Suppressor macrophage (primary cell): Measurements from ENCODE around the gene EXD2.
"Not testable (repeated sequence)": the region's sequence is repeated elsewhere in the genome, so short reads cannot be mapped to it uniquely, and the experiment has no call there.

Source experiments
- DNase-seq, 4 experiments: peaks; one replicate each; pipeline ENCODE4 v3.0.0-alpha.2; 2020 to 2022

EXD2 gene

DNA sequence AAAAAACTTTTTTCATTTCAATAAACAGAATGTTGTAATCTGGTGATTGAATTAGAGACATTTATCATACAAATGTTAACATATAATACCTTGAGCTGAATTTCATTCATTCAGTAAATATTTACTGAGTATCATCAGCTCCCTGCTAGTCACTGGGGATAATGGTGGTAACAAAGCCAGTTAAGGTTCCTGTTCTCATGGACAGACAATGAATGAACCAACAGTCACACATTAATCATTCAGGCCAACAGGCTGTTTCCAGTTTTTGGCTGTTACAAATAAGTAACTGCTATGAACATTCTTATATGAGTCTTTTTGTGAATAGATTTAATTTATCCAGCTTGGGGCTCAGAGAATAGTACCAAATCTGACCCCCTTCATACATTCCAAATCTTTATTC lies 13.5 kb downstream of the EXD2 start:
- no peak for DNase-seq

DNA sequence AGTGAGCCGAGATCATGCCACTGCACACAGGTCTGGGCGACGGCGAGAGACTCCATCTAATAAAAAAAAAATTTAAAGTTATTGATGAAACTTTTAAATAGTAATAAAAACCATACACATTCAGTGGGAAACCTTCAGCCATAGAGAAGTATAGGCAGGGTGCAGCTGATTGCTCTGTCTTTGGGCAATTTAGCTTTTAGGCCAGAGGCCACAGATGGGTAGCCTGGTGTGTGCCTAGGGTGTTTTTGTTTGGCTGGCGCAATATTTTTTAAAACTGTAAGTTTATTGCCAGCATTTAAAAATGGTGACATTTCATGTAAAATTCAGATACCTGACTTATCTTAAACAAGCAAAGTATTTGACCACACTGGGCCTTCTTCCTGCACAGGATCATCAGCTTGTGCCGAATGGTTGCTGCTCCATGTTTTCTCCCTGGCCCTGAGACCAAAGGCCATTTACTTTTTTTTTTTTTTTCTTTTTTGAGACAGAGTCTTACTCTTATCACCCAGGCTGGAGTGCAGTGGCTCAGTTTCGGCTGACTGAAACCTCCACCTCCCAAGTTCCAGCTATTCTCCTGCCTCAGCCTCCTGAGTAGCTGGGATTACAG lies 16.2 kb downstream of the EXD2 start:
- DNase-seq = no peak

DNA sequence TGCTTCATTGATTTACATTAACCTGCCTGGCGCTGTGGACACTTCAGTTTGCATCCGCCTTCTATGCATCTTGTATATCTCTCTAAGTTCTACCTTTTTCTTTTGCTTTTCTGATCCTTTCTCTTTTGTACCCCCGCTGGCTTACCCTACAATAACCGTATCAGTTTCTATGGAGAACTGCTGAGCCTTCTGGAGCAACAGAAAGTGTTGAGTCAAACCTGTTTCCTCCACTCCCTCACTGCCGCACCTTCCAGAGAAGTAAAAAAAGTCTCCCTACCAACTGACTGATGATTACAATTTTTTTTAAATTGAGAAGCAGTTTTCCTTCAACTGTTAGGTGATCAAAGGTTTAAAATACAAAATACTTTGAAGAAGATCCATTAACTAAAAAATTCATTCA lies 17.4 kb downstream of the EXD2 start:
- no peak for DNase-seq

- DNase-seq = no peak
These were observed 23.1 kb downstream of the EXD2 start for GRCh38 chr14:69214393-69214792.

DNA sequence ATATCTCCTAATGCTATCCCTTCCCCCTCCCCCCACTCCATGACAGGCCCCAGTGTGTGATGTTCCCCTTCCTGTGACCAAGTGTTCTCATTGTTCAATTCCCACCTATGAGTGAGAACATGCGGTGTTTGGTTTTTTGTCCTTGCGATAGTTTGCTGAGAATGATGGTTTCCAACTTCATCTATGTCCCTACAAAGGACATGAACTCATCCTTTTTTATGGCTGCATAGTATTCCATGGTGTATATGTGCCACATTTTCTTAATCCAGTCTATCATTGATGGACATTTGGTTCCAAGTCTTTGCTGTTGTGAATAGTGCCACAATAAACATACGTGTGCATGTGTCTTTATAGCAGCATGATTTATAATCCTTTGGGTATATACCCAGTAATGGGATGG lies 26.4 kb downstream of the EXD2 start:
- not testable (repeated sequence) for DNase-seq

DNA sequence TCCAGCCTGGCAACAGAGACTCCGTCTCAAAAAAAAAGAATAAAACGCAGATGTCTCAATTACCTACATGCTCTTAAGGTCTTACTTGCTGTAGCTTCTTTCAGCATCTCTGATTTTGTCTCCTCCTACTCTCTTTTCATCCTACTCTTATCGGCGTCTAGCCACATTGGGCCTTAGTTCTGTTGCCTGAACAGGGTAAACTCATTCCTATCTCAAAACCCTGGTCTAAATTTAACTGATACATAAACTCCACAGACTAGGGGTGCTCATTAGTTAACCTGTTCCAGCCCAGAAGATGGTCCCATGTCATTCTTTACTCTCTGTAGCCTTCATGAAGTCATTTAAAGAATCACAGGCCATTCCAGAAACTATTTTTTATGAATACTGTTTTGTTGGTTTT lies 33.6 kb downstream of the EXD2 start:
- no peak for DNase-seq

- no peak for DNase-seq
These were observed 34.9 kb downstream of the EXD2 start for GRCh38 chr14:69226178-69226577.

GRCh38 chr14:69226736-69227135 lies 35.4 kb downstream of the EXD2 start:
- DNase-seq = no peak

- DNase-seq = no peak
These were observed 40.2 kb downstream of the EXD2 start for GRCh38 chr14:69231486-69231885.

DNA sequence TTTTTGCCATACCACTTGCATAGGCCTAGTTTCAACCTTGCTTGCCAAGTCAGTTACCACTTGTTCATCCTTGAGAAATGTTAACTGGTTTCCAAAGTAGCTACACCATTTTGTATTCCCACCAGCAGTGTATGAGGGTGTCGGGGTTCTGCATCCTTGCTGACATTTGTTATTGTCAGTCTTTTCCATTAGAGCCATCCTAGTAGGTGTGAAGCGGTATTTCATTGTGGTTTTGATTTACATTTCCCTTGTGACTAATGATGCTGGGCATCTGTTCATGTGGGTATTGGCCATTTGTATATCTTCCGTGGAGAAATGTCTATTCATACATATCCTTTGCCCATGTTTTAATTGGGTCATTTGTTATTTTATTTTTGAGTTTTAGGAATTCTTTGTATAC lies 41.1 kb downstream of the EXD2 start:
- DNase-seq = no peak

- no peak for DNase-seq
These were observed 42.8 kb downstream of the EXD2 start for GRCh38 chr14:69234106-69234505.

DNA sequence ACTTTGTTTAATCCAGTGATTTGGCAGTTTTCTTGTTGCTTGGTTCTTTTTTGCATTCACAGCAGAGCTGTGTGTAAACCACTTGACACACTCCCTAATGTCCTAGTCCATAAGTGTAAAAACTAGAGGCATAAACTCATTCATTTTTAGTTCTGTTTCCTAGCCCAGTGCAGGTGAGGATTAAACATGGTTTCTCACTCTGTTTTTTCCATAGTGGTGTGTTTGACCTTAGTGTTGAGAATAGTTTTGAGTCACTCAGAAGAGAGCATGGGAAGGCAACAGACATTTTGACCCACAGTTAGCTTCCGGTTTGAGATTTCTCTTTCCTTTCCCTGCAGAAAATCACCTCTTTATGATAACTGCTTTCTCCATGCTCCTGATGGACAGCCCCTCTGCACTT lies 44.4 kb downstream of the EXD2 start:
- DNase-seq = no peak

- DNase-seq = no peak
These were observed 45.8 kb downstream of the EXD2 start for GRCh38 chr14:69237142-69237541.

DNA sequence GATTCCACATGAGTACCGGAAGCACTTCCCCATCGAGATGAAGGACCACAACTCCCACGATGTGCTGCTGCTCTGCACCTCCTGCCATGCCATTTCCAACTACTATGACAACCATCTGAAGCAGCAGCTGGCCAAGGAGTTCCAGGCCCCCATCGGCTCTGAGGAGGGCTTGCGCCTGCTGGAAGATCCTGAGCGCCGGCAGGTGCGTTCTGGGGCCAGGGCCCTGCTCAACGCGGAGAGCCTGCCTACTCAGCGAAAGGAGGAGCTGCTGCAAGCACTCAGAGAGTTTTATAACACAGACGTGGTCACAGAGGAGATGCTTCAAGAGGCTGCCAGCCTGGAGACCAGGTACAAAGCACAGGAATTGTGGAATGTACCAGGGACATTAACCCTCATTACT lies 46.3 kb downstream of the EXD2 start:
- no peak for DNase-seq

DNA sequence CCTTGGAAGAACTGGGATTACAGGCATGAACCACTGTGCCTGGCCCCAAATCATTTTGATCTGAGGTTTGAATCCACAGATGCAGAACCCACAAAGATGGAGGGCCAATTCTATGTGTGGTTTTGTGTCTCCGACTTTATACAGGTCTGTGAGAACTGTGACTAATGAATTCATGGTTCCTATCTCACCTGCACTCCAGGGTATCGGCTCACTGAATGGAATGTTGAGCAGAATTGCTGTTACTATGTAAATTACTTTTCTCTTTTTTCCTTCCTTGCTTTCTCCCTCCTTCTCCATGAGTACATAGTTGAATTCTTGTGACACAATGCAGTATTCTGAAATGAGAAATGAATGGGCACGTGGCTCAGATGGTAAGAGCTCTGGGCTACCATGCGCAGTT lies 47.6 kb downstream of the EXD2 start:
- no peak for DNase-seq

DNA sequence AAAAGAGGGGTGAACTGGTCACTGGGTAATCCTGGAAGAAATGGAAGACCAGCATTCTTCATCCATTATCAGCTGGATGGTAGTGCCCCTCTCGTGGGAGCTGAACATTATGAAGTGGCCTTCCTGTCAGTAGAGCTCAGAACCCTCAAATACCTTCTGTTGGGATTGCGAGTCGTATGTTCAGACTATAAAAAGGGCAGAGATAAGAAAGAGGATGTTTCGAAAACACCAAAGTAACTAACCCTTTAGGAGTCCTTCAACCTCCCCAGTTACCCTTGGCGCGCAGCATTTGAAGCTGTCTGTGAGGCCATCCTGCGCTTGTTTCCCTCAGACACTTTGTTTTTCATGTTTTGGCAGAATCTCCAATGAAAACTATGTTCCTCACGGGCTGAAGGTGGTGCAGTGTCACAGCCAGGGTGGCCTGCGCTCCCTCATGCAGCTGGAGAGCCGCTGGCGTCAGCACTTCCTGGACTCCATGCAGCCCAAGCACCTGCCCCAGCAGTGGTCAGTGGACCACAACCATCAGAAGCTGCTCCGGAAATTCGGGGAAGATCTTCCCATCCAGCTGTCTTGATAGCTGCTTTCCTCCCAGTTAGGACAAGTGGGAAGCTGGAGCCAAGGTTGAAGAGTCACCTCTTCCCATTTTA lies 49.4 kb downstream of the EXD2 start:
- DNase-seq = no peak

DNA sequence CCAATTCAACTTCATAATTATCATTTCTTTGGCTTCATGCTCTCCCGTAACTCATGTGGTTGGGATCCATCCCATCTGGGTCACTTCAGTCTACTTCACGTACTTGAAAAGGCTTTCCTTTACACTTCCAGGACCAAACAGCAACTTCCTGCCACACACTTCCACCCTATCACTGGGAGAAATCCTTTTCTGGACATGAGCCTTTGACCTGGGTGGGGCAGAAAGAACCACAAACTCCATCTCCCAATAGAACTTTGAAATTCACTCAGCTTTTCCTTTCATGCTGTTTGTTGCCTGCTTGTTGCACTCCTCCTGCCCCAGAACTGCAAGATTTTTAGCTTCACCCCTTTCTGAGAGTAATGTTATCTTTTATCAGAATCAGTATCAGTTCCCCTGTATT lies 50.3 kb downstream of the EXD2 start:
- no peak for DNase-seq

- DNase-seq = peak; percentile 64 to 76 (median 73)
These were observed 51.3 kb downstream of the EXD2 start for GRCh38 chr14:69242311-69243224.

DNA sequence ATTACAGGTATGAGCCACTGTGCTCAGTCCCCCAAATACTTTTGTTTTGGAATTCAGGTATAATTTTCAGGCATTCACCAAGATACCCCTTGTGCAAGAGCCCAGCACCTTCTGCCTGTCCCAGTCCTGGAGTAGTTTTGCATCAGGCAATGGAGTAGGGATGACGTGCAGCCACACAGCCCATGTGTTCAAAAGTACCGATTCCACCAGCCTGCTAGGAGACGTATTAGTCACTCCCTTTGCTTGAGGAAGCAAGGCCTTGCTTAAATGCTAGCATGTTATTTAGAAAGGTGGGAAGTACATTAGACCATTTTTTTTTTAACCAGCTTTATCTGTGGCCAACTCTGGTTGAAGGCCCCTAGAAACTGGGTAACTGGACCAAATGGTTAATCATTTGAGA lies 53.6 kb downstream of the EXD2 start:
- no peak for DNase-seq

GRCh38 chr14:69246331-69246730 lies 55.0 kb downstream of the EXD2 start:
- DNase-seq = no peak

DNA sequence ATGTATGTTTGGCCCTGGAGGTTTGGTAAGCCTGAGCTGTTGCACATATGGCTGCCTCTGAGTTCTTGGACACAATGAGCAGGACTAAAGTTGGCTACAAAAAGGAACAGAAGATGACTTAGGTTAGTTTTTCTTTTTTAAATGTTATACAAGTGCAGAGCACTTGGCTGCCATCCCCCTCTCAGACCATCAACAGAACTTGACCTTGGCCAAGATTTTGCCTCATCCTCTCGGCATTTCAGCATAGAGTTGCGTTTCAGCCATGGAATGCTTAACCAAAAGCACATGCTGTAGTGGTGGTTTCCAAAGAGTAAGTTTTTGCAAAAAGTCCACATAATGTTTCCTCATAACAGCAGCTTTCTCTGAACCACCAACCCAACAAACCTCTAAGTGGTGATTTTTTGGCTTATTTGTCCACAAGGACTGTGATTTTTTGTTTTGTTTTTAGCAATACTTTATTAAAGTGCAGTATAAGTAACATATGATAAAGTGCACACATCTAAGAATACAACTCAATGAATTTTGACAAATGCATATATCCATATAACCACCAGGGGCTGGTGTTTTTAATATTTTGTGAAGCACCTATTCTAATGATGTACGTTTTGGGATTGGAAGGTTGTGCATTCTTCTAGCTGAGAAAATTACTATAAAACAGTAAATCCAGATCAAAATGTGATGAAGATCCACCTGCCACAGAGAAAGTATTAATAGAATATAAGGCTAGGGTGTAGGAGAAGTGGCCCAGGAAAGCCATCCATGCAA lies 56.6 kb downstream of the EXD2 start:
- no peak for DNase-seq

- no peak for DNase-seq
These were observed 58.3 kb downstream of the EXD2 start for GRCh38 chr14:69249603-69250002.

GRCh38 chr14:69252851-69253250 lies 61.6 kb downstream of the EXD2 start:
- DNase-seq = no peak
